ENCODE data around the gene NARF.
"Not testable (repeated sequence)": the region's sequence is repeated elsewhere in the genome, so short reads cannot be mapped to it uniquely, and the experiment has no call there.

GRCh38 chr17:82511642-82512041 lies 53.1 kb downstream of the NARF start:
- TF ChIP-seq POLR2A, CTCF (IDR thresholded peaks at IDR 0.05): not testable (repeated sequence)
